NCI-H2081 (cell line): ENCODE results near the gene CDH11.
A peak's percentile ranks its signal among the peaks of the same experiment; 100 is the strongest.

ENCODE experiments used
- DNase-seq, 2 experiments: peaks; one replicate each; lab custom pipeline; 2025; lab: John Stamatoyannopoulos, UW

Gene CDH11

DNA sequence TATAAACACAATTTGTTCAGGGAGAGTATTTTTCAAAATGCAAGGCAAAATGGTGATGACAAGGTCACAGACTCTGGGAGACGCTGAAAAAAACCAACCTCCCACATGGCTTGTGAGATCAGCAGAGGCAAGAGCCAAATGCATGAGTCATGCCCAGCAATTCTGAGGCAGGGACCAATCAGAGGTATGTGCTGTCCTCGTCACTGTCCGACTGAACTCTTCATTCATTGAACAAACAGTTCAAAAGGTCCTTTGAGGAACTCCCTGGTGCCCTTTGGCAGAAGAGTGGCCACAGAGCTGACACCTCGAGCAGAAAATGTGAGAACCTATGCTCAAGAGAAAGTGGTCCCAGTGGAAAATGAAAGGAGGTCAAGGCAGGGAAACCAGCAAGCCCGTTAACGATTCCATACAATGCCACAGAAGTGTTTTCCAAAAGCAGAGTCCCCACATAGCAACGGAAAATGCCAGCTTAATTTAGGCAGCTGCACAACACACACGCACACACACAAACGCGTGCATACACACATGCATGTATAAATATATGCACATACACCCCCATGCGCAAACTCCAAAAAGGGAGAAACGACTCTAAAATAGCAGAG is 50.9 kb downstream of the CDH11 start:
- no peak for DNase-seq

DNA sequence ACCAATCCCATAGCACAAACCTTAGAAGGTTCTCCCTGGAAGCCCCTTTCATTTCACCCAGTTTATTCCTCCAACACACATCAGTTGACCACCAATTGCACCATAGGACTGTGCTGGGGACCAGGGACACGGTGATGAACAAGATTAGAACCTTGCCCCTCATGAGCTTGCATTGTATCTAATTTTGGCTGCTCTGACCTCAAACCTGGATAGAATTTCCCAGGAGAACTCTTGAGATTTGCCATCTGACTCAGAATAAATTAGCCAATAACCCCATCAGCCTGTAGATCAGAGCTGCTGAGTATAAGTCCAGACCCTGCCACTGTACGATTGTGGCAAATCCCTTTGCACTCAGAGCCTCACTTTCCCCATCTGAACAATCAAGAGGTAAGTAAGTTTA is 52.1 kb downstream of the CDH11 start:
- DNase-seq = no peak

DNA sequence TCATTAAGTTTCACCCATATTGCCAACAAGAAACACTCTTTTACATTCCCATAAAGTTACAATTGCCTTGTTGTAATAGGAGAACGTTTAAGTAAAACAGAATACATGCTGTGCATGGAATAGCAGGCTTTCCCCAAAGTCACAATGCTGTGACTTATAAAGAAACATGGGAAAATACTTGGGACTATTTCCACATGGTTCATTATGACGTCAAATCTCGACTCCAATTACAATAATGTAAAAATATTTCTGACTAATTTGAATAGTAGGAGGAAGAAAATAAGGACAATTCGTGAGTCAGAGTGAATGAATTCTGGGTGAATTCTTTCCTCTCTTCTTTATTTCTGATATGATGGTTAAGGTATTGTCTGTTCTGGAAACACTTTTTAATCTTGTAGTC is 52.8 kb downstream of the CDH11 start:
- DNase-seq = no peak

DNA sequence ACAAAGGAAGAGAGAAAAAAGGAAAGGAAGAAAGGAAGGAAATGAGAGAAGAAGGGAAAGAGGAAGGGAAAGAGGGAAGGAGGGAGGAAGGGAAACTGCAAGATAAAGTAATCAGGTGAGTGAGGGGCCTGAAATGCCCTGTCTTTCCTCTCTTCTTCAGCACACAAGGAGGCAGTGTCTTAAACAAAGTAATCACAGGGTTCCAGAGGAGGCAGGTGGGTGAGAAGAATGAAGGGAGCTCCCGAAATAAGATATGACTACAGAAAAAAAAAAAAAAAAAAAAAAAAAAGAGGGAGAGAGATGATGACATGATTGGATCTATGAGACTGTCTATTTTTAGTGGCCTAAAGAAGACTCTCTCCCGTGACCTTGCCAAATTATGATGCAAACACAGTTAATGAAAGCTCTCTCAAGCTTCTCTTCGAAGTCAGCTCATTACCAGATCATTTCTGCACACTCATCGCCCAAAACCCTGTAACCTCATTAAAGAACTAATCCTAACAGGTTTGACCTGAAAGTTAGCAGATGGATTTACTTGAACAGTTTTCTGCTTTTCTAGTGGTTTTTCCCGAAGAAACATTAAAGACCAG is 53.6 kb downstream of the CDH11 start:
- DNase-seq = no peak

DNA sequence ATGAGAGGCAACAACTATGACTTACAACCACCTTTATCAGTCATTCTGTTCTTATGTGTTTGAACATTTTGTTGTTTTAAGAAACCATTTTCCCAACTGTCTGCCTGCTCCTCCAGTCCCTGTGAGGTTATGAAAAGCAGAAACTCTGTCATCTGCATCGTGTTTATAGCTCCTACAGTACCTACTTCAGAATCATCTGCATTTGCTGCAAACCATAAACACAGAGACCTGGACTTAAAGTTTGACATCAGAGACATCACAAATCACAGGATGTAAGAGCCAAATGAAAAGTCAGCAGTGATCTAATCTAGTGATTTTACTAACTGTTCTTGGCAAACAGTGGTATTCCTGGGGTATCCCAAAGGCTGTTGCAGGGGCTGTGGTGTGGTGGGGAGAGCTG is 55.2 kb downstream of the CDH11 start:
- no peak for DNase-seq

DNA sequence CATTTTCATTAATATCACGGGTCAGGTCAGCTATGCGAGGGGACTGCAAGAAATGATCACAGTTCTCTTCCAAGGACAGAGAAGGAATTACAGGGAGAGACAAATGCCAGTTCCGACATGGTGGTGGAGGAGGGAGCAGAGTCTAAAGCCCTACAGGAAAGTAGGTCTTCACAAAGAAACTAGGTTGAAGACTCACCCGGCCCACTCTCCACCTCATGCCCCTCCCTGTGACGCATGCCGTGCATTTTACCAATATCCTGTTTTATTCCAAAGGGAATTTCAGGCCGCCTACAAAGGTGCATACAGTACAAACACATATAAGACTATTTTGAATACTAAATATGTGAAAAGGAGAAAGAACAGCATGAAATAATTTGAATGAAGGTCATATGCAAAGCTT is 56.8 kb downstream of the CDH11 start:
- no peak for DNase-seq

DNA sequence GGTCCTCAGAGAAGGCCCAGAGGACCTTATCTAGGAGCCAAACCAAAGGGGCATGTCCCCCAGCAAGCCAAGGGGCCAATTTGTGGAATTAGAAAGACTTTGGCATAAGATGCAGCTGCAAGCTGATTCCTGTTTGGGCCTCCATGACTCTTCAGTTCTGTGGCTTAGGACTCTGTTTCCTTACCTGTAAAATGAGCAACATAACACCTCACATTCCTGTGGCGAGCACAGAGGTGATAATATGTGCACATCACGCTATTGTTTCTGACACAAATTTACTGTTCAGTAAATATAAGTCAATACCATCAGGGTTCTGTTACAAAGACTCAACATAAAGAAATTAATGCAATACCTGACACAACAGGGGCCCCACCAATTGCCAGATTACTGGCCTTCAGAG is 57.7 kb downstream of the CDH11 start:
- no peak for DNase-seq

DNA sequence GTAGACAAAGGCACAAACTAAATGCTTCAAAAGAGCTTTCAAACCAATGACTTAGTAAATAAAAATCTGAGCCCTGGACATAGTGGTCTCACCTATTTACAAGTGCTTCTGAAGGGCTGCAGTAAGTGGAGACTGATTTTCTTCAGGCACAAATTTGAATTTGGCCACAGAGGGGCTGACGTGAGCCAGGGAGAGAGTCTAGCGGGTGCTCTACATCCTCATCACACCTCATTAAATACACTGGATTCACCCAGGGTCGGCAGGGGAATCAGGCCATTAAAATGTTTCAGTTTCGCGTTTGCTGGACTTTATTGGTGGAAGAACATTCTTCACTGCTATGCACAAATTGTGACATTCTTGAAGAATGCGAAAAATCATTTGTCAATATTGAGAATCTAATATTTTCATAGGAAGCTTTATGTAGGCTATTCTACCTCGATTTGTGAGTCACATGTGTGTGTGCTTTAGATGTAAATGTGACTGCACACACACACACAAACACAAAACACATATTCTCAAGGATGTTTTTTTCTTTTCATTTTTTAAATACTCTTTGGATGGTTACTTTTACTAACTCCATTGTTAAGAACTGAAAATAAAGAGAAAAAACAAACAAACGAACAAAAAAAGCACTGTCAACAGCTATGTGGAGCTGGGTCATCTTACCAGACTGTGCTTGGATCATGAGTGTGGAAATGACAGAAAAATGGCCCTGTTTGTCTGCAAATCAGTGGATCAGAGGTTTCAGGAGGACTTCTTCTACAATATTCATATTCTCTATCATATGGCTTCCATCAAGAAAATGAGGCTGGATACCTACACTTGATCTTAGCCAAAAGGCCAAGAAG is 58.9 kb downstream of the CDH11 start:
- DNase-seq = no peak

DNA sequence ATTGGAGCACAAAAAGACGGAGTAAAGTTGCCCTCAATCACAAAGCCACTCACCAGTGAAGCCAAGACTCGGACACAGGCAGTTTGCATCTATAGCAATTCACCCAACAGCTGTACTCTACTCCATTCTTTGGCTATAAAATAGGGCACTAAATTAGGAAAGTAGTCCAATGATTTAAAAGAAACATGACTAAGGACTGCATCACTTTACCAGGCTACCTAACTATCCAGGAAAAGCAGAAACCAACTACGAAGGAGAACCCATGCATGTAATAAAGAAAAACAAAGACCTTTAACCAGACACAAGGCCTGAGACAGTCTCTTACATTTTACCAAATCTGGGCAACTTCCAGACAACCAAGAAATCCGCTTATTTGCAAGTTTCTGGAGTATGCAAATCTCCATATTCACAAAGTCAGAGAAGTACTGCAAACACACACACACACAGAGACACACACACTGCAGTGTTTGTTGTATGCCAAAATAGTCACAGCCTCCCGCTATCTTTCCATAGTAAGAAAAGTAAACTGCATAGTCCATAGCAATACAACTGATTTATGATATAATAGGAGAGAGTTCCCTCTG is 59.8 kb downstream of the CDH11 start:
- no peak for DNase-seq

DNA sequence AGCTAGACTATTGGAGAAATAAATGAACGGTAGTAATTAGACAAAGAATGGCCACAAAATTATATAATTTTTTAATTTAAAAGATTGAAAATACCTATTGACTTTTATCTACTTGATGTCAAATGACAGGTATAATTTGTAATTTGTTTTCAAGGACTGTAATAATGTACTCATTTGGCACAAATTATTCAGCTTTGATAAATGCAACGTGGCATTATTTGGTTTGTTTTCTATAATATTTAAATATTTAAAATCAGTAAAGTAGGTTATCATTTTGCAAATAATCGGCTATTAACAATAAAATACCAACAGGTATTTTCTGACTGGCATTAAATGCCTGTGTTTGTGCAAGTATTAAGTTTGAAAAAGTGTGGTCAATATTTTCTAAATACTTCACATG is 60.6 kb downstream of the CDH11 start:
- DNase-seq = no peak

DNA sequence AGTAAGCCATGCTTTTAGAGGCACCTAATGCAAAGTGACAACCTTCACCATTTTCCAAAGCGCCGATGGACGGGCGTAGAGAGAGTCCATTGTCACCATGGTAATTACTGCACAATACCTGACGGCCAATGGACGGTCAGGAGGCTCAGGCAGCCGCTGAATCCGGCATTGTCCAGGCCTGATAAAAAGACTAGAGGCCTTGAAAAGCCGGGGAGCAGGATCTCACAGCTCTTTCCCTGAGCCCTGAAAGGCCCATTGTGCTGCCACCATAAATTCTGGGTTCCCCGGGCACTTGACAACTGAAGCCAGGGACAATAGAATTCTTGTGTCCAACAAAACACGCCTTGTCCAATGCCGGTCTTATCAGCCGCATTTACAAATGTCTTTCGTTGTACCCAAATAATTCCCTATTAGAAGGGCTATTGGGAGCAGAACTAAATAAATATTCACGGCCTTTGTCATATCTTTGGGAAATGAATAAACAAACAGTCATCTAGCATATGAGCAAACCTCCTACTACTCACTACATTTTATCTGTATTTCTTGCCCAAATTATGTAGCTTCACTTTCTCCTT is 62.4 kb downstream of the CDH11 start:
- DNase-seq = no peak

DNA sequence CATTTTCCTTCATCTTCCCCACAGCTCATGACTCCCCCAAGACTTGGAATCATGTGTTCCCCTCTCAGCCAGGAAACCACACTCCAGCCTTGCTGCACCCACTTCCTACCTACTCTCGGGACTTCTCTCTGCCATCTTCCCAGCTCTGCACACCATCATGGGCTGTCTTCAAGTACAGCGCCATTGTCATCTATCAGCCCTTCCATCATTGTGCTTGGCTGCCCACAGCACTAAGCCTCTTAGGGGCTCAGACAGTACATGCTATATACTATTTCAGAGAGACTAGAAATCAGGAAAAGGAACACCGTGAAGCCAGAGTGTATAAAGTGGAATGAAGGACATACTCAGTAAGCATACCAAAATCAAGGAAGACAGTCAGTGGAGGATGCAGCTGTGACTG is 64.7 kb downstream of the CDH11 start:
- DNase-seq = no peak

DNA sequence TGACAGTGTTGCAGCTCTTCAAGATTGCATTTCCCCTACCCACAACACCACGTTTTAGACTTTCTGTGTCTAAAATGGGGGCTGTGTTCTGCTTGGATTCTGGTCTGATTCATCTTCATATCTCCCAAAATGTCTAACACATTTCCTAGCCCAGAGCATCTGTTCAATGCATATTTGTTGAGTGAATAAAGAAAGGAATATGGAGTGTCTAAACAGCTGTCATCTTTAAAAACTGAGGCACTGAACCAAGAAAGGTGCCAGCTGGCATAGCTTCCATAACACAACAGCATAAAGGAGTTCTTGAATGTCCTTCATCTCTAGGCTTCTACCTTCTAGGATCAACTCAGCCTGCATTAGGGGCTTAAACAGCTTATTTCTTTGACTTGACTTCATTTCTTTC is 67.4 kb downstream of the CDH11 start:
- no peak for DNase-seq

DNA sequence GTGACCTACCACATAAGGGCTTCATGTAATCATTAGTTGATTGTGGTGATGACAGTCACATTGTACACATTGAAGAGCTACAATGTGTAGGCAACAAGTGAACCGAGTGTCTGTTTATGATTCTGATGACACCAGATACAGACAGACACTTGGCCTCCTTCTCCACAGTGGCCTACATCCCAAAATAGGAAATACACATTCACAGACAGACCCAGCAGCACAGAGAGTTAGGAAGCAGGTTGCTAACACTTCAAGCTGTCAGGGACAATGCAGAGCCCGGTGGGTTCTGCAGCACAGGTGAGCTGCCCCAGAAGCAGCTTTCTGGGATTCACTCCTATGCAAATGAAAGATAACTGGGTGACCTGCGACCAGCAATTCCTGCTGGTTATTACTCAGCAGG is 72.2 kb downstream of the CDH11 start:
- DNase-seq = no peak

DNA sequence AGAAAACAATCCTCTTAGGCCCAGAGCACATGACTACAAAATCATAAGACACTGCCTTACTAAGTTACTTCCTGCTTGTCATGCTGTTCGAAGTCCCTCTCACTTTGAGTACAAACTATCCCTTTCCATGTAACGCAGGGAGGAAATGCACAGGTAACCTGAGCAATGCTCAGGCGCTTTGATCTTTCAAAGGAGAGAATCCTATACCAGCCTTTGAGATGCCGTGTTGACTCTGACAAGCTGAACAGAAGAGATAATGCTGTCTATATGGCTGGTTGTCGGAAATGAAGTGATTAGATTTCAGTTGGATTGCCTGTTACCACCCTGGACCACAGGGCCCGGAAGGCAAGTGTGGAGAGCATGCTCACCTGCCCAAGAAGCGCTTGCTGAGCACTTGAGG is 75.9 kb downstream of the CDH11 start:
- DNase-seq = no peak

DNA sequence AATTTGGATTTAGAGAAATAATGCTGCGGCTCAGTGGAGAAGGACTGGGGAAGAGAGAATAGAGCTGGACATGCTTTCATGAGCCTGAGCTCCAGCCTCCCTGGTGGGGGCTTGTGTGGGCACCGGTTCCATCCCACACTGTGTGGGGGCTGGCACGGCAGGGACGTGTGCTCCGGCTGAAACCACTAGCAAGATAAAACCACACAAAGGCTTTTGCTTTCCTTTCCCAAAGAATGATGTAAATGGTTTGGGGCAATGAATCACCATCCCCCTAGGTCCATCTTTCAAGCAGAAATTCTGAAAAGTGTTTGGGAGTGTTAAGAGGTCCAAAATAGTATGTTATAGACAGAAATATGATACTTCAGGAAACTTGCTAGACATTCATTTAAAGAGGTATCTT is 77.0 kb downstream of the CDH11 start:
- no peak for DNase-seq

DNA sequence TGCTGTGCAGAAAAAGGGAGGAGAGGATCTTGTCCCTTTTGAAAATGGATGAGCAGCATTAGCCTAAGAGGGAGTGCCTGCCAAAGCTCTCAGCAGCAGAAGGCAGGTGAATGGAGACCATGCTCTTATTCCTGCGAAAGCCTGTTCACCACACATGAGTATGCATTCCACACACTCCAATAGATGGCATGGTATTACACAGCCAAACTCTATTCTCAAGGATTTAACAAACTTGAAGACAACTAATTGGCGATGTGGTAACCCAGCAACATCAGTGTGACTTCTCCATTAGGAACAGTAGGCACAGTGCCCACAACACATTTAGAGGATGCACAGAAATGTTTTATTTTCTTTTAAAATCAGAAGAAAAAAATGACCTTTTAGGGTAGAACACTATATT is 77.8 kb downstream of the CDH11 start:
- DNase-seq = no peak

DNA sequence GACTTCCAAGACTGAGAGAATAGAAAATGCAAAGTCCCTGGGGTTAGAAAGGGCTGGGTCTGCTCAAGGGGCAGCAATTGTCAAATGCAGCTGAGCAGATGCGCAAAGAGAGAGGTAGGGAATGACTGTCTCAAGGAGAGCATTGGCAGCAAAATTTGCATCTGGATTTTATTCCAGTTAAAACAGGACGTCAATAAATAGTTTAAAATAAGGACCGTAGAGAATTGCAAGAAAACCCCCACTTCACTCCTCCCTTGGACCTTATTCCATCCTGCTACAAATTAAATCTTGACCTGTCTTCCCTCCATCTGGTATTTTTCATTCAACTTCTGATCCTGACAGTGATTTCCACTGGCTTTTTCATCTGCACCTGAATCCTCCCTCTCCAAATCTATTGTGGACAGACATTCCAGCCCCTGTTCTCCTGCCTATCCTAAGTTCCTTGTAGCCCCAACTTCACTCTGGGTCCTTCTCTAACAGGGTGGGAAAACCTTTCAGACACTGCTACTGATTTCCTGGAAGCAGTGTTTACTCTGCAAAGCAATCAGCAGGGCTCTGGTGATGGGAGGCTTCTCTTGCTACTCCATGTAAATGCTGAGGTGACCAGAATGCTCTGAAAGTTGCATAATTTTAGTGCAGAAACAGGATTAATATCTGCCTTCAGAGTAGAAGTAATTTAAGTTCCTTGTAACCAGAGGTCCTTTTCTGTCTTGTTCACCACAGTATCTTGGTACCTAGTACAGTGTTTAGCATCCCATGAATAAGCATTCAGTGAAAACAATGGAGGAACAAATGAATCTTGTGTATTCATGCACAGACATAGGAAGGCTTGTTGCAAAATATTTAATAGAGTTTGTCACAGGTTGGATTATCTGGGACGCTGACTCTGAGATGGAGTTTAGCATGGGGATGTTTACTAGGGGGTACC is 79.2 kb downstream of the CDH11 start:
- no peak for DNase-seq

DNA sequence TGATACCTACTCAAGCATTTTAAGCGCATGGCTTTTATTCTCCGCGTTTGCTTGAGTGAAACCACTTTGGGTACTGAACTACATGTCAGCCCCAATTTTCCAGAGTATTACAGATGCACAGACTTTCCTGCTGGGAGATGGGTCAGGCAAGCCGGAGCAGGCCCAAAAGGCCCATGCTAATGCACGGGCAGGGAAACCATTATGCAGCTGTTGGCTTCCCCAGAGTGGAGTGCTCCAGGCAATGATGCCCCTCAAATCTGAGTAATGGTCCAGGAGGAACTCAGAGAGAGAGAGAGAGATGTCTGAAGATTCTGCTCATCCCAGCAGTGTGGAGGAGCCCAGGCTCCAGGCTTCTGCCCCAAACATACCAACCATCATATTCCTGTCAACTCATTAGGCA is 80.2 kb downstream of the CDH11 start:
- DNase-seq = no peak

DNA sequence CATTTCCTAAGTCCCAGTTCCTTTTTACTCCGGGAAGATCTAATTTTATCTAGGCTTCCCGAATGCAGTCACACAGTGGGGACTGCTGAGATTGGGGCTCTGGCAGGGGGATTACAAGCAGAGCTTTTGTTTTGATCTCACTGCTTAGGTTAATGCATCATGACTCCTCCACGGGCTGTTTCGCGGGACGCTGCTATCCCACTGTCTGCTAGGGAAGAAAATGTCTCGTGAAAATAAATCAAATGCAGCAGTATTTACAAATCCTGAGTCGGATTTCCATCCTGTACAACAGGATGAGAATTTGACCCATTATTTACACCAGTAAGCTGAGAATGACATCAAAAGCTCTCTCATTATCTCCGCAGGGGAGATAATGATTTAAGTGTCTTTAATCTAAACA is 83.8 kb downstream of the CDH11 start:
- peak; percentile 15 to 65 for DNase-seq

DNA sequence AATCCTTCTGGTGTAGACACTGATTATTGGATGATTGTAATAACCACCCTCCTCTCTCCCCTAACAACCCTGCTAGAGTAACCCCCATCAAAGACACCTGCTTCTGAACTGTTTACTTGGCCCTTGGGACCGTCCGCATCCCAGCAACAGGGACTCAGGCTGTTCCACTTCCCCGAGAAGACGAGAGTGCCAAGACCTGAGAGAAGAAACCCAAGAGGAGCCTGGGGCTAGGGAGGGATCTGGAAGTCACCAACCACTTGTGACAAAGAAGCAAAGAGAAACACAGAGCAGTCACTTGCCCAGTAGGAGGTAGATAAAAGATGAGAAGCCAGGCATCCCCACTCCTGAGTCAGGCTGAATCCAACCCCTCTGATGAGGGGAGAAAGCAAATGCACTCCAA is 84.3 kb downstream of the CDH11 start:
- DNase-seq = no peak

DNA sequence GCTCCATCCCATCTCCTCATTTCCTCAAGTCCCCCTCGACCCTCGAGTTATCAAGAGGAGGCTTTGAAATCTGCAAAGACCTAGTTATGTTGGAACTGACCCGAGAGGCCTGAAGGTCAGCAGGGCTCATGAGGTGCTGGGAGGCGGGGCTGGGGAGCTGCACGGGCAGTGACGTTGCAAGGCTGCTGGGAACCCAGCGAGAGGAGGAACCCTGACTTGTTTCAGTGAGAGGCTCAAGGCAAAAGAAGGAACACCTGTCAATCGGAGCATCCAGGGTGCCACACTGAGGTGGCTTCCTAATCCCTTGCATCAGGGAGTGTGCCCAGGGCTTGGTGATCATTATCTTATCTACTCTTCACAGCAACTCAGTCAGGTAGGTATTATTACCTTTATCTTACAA is 86.9 kb downstream of the CDH11 start:
- no peak for DNase-seq
